Hippocampal formation (tissue), 2 donors: ENCODE results near the gene PPIL1.

Source experiments
- DNase-seq, 2 donors: peaks; one replicate each; lab custom pipeline; 2025; lab: John Stamatoyannopoulos, UW

PPIL1 gene

GRCh38 chr6:36836111-36837021 is 38.2 kb downstream of the PPIL1 start:
- DNase-seq = no peak

DNA sequence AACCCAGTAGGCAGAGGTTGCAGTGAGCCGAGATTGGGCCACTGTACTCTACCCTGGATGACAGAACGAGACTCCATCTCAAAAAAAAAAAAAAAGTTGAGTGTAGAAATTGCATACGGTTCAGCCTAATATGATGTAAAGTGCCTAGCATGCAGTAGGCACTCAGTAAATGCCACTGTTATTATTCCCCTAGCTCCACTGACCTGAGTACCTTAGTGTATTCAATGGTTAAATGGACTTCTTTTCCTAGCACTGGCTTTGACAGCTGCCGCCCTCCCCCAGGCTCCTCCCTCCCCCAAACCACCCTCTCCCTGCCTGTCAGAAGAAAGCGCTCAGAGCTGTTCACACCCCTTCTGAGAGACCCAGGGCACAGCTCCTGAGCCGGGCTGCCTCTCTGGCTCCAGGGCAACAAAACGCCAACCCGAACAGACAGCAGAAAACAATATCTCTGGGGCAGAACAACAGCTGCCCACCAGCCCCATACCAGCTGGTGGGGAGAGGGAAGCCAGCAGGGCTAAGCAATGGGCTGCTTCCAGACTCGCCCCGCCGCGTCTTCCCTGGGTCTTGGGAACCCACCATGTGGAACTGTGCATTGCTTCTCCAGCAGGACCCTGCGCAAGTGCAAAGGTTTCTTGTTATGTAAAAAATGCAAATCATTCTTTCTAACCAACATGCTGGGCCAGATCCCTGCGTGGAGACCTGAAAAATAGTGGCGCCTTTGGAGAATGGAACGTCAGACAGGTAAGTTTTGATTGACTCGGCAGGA is 39.8 kb downstream of the PPIL1 start:
- DNase-seq = no peak

GRCh38 chr6:36833182-36833789 is 41.3 kb downstream of the PPIL1 start:
- no peak for DNase-seq

DNA sequence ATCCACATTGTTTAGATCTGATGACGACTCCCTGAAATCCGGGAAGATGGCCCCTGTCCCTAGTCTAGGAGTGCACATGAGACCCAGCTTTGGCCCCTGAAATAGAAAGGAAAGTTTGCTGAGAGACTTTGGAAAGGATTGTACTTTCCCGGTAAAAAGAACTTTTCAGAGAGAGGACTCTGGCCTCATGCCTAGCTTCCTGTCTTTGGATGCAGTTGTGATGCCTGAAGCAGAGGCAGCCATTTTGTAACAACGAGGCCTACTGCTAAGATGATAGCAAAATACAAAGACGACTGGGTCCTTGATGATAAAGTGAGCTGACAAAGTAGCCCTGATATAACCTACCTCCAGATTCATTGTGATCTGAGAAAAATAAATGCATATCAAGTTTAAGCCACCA is 42.3 kb downstream of the PPIL1 start:
- DNase-seq = no peak

- DNase-seq = no peak
These were observed 44.0 kb downstream of the PPIL1 start for GRCh38 chr6:36830577-36830976.

- peak; percentile 20 to 46 for DNase-seq
These were observed 44.6 kb downstream of the PPIL1 start for GRCh38 chr6:36829919-36830544.

DNA sequence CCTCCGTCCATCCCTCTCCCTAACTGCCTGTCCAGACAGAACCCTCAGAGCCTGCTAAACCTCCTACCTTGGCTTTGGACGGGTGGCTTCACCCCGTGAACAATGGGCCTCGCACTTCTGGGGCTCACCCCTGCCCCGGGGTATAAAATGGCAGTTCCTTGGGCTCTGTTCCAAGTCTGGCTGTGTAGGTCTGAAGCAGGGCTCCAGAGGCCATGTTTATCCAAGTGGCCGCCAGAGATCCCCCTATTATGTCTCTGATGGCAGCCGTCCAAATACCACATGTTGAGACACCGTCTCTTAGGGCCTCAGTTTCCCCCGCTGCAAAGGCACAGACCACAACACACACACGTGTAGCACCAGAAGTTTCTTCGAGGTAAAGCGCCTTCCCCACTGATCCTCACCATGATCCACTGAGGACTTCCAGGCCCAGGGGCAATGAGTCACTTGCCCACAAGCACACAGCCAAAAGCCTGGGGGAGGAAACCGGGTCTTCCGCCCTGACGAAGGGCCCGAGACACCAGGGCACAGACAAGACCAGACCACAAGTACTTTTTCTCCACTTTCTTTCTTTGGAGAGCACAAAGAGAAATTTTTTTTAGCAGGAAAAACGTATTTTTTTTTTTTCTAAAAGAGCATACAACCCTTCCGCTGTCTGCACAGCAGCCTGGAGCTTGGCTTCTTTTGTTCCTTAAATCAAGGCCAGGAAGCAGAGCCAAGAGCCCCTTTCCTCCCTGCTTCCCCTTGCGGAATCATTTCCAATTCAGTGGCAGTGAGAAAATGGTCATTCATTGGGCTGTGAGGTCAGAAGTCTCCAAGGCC is 47.1 kb downstream of the PPIL1 start:
- DNase-seq = no peak

DNA sequence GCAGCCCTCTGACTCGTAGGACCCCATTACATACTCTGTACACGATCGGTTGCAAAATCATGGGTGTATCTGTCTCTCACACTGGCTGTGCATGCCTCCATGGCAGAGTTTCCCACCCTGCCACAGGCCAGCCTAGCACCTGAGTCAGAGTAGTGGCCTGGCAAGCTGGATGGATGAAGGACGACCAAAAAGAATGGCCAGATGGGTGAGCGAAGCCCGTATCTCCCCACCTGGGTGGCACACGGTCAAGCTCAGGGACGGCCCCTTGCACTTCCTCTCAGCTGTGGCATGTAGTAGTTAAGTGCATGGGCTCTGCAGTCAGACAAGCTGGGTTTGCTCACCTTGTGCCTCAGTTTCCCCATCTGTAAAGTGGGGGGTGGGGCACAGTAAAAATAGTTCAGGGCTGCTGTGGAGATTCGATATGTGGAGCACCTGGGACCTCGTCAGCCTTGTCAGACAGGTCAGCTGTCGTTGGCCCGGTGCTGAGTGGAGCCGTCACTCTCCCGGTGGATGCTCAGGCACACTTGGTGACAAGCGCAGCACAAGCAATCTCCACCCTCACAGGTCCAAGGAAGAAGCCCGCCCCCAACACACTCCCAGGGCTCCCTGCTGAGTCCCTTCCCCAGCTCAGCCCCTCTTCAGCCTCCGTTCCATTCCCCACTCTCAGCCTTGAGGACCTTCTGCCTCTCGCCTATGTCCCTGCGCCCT is 47.9 kb downstream of the PPIL1 start:
- no peak for DNase-seq

- no peak for DNase-seq
These were observed 48.6 kb downstream of the PPIL1 start for GRCh38 chr6:36825994-36826393.

DNA sequence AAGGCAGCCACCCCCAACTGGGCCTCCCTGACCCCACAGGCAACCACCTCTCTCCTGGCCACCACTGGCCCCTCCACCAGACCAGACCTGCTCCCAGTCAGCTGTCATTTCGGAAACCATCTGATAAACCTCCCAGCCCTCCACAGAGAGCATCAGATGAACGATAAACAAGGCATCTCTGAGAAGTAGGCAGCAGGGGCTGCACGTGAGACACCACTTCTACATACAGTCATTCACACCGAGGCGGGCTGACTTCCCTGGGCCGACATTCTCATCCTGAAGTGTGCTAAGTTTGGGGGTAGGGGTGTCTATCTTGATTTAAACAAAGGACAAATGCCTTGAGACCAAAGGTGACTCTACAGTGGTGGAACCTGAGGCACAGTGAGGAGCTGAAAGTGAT is 49.2 kb downstream of the PPIL1 start:
- no peak for DNase-seq

GRCh38 chr6:36824253-36824652 is 50.4 kb downstream of the PPIL1 start:
- DNase-seq = no peak

GRCh38 chr6:36823421-36824096 is 51.0 kb downstream of the PPIL1 start:
- no peak for DNase-seq

DNA sequence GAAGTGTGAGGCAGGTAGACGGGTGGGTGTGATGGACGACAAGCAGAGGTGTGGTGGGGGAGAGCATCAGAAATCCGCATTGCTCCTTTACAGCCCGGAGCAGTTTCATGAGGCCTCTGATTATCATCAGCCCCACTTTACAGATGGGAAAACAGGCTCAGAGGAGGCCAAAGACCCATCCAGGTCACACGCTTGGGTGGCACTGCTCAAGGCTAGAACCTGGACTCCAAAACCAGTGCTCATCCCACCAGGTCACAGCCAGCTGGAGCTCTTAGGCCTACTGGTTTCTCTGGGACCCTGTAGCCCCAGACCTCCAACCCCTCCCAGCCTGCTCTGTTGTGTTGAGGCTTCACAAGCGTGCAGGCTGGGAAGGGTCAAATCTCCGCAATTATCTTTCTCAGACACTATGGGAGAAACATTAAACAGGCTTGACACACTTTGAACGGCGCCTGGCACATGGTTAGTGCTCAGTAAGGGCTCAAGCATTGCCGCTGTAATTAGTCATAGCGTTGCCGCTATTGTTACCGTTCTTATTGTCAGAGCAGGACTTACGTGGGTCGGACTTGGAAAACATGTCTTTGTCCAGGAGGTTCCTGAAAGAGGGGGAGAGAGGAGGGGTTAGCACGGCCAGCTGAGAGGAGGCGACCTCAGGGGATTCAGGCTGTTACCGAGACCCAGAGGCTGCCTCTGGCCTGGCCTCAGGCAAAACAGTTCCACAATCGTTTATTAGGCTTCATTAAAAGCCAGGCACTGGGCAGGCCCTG is 51.9 kb downstream of the PPIL1 start:
- DNase-seq = no peak

GRCh38 chr6:36821581-36822335 is 52.8 kb downstream of the PPIL1 start:
- DNase-seq = no peak

DNA sequence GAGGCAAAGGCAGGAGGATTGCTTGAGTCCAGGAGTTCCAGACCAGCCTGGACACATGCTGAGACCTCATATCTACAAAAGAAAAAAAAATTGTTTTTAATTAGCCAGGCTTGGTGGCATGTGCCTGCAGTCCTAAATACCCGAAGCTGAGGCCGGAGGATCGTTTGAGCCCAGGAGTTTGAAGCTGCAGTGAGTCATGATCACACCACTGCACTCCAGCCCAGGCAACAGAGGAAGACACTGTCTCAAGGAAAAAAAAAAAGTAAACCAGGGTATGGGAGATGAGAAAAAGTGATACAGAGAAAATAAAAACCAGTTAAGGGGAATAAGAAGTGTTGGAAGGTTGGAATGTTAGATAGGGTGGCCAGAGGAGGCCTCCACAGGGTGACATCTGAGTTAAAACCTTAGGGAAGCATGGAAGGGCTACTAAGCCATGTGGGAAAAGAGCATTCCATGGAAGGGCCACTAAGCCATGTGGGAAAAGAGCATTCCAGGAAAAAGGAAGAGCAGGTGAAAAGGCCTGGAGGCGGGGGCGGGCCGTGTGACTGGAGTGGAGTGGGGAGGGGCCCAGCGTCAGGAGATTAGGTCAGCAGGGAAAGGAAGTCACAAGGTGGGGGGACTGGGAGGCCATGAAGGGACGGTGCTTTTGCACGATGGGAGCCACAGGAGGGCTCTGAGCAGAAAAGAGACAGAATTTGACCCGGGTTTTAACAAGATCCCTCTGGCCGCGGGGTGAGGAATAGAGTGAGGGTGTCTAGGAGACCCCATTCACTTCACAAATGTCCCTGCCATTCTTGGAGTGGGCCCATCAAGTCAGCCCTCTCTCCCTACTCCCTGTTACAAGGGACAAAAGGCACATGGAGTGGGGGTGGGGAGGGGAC is 53.7 kb downstream of the PPIL1 start:
- DNase-seq = no peak

- DNase-seq = no peak
These were observed 55.8 kb downstream of the PPIL1 start for GRCh38 chr6:36818756-36819155.

- no peak for DNase-seq
These were observed 56.8 kb downstream of the PPIL1 start for GRCh38 chr6:36817847-36818246.
